Stomach (tissue), 9 donors: ENCODE data around the gene PTPRK. TPM values are rescaled to one million over a fixed set of nuclear protein-coding genes. Genes with fewer than 3 reads are reported as not detected.
A peak's percentile ranks its signal among the peaks of the same experiment; 100 is the strongest.

ENCODE experiments used
- DNase-seq, 2 donors: peaks; one replicate each; pipeline versions ENCODE4 v3.0.0 to v3.0.0-alpha.2; 2013 to 2019
- H3K27ac ChIP-seq, 5 donors: fragments of 200-600 bp in 4 of 5; sonication (generic) in 4 of 5; one replicate each; pipeline ENCODE4 v1.5.1; 2013 to 2019; ENCODE audit warnings: mild to moderate bottlenecking in 1 of 5, moderate library complexity in 1 of 5
- H3K27me3 ChIP-seq, 3 donors: fragments of 200-600 bp; sonication (generic); one replicate each; pipeline ENCODE4 v1.5.1; 2017 to 2019; ENCODE audit warnings: mixed run types in 1 of 3
- H3K36me3 ChIP-seq, 4 donors: fragments of 200-600 bp; sonication (generic); 1 replicate in 3 of 4; 2 replicates in 1 of 4; pipeline ENCODE4 v1.5.1; 2016 to 2019
- H3K4me1 ChIP-seq, 4 donors: fragments of 200-600 bp; sonication (generic); one replicate each; pipeline ENCODE4 v1.5.1; 2016 to 2019
- H3K4me3 ChIP-seq, 4 donors: fragments of 200-600 bp; sonication (generic) in 3 of 4; one replicate each; pipeline ENCODE4 v1.5.1; 2016 to 2019; ENCODE audit warnings: mild to moderate bottlenecking in 1 of 4
- H3K9me3 ChIP-seq, 4 donors: fragments of 200-600 bp; sonication (generic); one replicate each; pipeline ENCODE4 v1.5.1; 2016 to 2019
- EP300 ChIP-seq: sonication (generic); formaldehyde crosslinking; IDR thresholded peaks from one replicate; pipeline ENCODE4 v1.6.1; 2017; ENCODE audit warnings: antibody characterized with exemption
- POLR2A ChIP-seq, 4 donors: fragments of 450-650 bp; IDR thresholded peaks; one replicate each; pipeline ENCODE4 v1.6.1; 2016; ENCODE audit warnings: antibody characterized with exemption in 4 of 4, control low read depth in 2 of 4, mild to moderate bottlenecking in 1 of 4, moderate library complexity in 1 of 4
- POLR2AphosphoS5 ChIP-seq, 3 donors: sonication (generic); formaldehyde crosslinking; IDR thresholded peaks; one replicate each; pipeline ENCODE4 v1.6.1; 2016; ENCODE audit warnings: antibody characterized with exemption in 3 of 3
- WGBS, 5 donors: extraction: QIAGEN DNeasy Blood & Tissue Kit in 3 of 5; methylation state at CpG; one replicate each; pipeline versions ENCODE4 v1.1.5 to v1.1.7; 2013 to 2018; 5-methylcytosine and 5-hydroxymethylcytosine counted together
- intact Hi-C: fragments of 100-400 bp; cut with DNase I; formaldehyde crosslinking; loops from one replicate; pipeline ENCODE4 v1.15.1; 2023; ENCODE audit warnings: low total_unique reads
- polyA plus RNA-seq, 3 donors: library from polyadenylated mRNA; stranded (reverse); fragments of 200-250 nt; gene quantifications; one replicate each; pipeline ENCODE4 v1.2.3, GENCODE V29; 2013
- total RNA-seq, 5 donors: library from RNA; depleted of rRNA; stranded (reverse); fragments of >200 nt; gene quantifications; one replicate each; pipeline versions ENCODE4 v1.1.0 to v1.2.3, GENCODE V29; 2014 to 2016
- TF ChIP-seq, protein P1 (sequence below), 7 experiments: fragments of 450-650 bp in 4 of 7; fragments of 200-600 bp in 3 of 7; sonication (generic) in 3 of 7; IDR thresholded peaks; one replicate each; pipeline ENCODE4 v1.5.1; 2016 to 2019; ENCODE audit warnings: antibody characterized with exemption in 7 of 7, control low read depth in 2 of 7, mild to moderate bottlenecking in 1 of 7
- donor health status: healthy with polysubstance abuse.
- donor health status: Bipolar disorder and iron deficiency.
- donor health status: healthy.

The PTPRK gene
- total and polyA plus RNA-seq, 8 donors: 7.0 to 644 (median 114) TPM

GRCh38 chr6:128230267-128230989 lies 290.0 kb downstream of the PTPRK start:
- H3K36me3 ChIP-seq: no peaks in the 10 kb centered on the region
- no peaks in the 10 kb centered on the region for H3K9me3 ChIP-seq
- no peaks in the 10 kb centered on the region for H3K27me3 ChIP-seq
- H3K4me3 ChIP-seq: no peak overlapping the region
- peak overlapping the region in 3 of 5 donors; percentile 13 to 40 (median 38) for H3K27ac ChIP-seq
- WGBS, 5 donors: 34 to 74% (median 50%) methylated on average over 7 of the region's 7 CpGs
- intact Hi-C loops: no loop called here
- DNase-seq: peak in 1 of 2 donors; percentile 60
- H3K4me1 ChIP-seq: peaks cover 0 to 21% (median 9%) of the 10 kb centered on the region in 4 donors
- no peak for TF ChIP-seq EP300
- TF ChIP-seq, protein P1, sequence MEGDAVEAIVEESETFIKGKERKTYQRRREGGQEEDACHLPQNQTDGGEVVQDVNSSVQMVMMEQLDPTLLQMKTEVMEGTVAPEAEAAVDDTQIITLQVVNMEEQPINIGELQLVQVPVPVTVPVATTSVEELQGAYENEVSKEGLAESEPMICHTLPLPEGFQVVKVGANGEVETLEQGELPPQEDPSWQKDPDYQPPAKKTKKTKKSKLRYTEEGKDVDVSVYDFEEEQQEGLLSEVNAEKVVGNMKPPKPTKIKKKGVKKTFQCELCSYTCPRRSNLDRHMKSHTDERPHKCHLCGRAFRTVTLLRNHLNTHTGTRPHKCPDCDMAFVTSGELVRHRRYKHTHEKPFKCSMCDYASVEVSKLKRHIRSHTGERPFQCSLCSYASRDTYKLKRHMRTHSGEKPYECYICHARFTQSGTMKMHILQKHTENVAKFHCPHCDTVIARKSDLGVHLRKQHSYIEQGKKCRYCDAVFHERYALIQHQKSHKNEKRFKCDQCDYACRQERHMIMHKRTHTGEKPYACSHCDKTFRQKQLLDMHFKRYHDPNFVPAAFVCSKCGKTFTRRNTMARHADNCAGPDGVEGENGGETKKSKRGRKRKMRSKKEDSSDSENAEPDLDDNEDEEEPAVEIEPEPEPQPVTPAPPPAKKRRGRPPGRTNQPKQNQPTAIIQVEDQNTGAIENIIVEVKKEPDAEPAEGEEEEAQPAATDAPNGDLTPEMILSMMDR (IDR thresholded peaks at IDR 0.05): no peak
- TF ChIP-seq POLR2AphosphoS5 (IDR thresholded peaks at IDR 0.05): peak in 1 of 3 donors; percentile 12

DNA sequence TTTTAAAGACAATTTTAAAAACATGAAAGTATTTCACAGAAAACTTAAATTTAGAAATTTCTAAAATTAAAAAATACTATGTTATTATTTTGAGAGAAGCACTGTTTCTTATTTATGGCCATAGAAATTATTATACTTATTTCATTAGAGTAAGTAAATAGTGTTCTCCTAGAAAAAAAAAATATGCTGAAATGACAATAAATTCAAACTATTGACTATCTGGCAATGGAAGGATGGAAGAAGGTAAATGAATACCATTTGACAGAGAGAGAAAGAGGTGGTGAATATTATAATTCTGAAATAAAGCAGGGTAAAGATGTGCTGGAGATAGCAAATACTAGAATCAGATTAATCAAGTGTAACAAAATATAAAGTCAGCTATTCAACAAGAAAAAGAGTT lies 294.8 kb downstream of the PTPRK start:
- Histone ChIP-seq H3K4me3 (no peak overlapping the region), H3K27me3 (no peaks in the 10 kb centered on the region), H3K9me3 (no peaks in the 10 kb centered on the region), H3K36me3 (no peaks in the 10 kb centered on the region), H3K27ac (no peak overlapping the region), H3K4me1 (peaks cover 0 to 16% (median 9%) of the 10 kb centered on the region in 4 donors)
- intact Hi-C loops: no loop called here
- DNase-seq: no peak
- TF ChIP-seq EP300: no peak
- TF ChIP-seq, protein P1 (IDR thresholded peaks at IDR 0.05): no peak
- TF ChIP-seq POLR2A (IDR thresholded peaks at IDR 0.05): no peak
- TF ChIP-seq POLR2AphosphoS5 (IDR thresholded peaks at IDR 0.05): no peak

GRCh38 chr6:128216917-128217316 lies 303.5 kb downstream of the PTPRK start:
- H3K4me1 ChIP-seq: peaks cover 0 to 9% (median 3%) of the 10 kb centered on the region in 4 donors
- H3K27me3 ChIP-seq: no peaks in the 10 kb centered on the region
- TF ChIP-seq EP300: no peak
- TF ChIP-seq, protein P1 (IDR thresholded peaks at IDR 0.05): no peak
- no peak for TF ChIP-seq POLR2A (IDR thresholded peaks at IDR 0.05)
- no peak for TF ChIP-seq POLR2AphosphoS5 (IDR thresholded peaks at IDR 0.05)
- no peak overlapping the region for H3K4me3 ChIP-seq
- no peak overlapping the region for H3K27ac ChIP-seq
- WGBS, 5 donors: 93 to 96% (median 95%) methylated on average over 5 of the region's 5 CpGs
- H3K36me3 ChIP-seq: peaks cover 0 to 28% (median 18%) of the 10 kb centered on the region in 4 donors
- no peaks in the 10 kb centered on the region for H3K9me3 ChIP-seq
- DNase-seq: no peak
- intact Hi-C loops: no loop called here

DNA sequence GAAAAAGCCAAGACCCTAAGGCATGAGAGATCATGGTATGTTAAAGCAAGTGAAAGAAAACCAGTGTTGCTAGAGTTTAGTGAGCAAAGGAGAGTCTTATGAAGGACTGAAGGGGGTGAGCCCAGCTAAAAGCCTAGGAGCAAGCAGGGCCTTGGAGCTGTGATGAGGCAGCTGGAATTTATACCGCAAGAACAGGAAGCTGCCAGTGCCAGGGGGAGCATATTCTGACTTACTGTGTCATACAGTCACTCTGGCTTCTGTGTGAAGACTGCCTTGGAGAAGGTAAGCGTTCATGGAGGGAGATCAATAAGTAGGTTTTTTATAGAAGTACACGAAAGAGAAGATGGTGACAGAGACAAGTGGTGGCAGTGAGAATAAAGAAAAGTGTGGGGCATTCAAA lies 310.6 kb downstream of the PTPRK start:
- Histone ChIP-seq H3K27ac (no peak overlapping the region), H3K9me3 (no peaks in the 10 kb centered on the region), H3K4me1 (peaks cover 0 to 23% (median 8%) of the 10 kb centered on the region in 4 donors), H3K36me3 (no peaks in the 10 kb centered on the region), H3K27me3 (no peaks in the 10 kb centered on the region), H3K4me3 (no peak overlapping the region)
- no peak for DNase-seq
- 73 to 92% (median 77%) methylated on average over 3 of the region's 3 CpGs for WGBS, 5 donors
- intact Hi-C loops: no loop called here
- TF ChIP-seq, protein P1 (IDR thresholded peaks at IDR 0.05): no peak
- no peak for TF ChIP-seq POLR2AphosphoS5 (IDR thresholded peaks at IDR 0.05)
